HG03039 (cell line): ENCODE results near the gene CTTNBP2.

Source experiments
- ATAC-seq: cut with Tn5 transposase; IDR thresholded peaks from one replicate; pipeline ENCODE4 v1.9.1; 2021; ENCODE audit warnings: mild to moderate bottlenecking, moderate library complexity; ENCODE audit not compliant: unreplicated experiment

Gene CTTNBP2

GRCh38 chr7:117829450-117830117 lies 43.7 kb downstream of the CTTNBP2 start:
- no peak for ATAC-seq

DNA sequence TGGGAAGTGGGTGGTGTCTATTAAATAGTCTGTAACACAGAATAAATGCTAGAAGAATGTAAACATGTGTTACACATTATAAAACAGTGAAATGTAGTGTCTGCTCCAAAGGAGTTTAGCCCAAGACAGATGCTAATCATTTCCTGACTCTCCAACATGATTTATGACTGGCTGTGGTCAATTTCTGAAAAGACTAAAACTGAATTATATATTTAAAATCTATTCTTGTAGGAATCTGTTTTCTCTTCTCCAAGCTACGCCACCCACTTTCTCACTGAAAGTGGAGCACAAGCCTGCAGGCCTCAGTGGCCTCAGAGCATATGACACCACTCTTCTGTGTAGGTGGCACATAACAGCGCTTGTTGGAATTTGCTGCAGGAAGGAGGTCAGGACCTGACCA lies 44.4 kb downstream of the CTTNBP2 start:
- ATAC-seq = no peak

DNA sequence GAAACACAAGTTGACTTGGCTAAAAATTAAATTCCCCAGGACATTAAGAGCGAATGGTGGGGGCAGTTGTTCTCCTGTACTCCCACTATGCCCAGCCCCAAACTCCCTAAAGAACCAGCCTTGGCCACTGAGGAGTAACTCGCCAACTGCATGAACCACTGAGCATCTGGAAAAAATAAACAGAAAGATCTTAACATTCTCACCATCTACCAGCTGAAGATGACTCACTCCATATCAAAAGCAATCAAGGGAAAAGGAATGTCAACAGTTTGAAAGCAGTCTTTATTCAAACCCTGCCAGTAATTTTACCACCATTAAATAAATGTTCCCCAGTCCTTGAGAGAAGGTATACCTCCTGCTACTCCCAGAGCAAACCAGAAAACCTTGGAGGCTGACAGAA lies 45.4 kb downstream of the CTTNBP2 start:
- no peak for ATAC-seq

- ATAC-seq = no peak
Observed at GRCh38 chr7:117825132-117825531, 48.1 kb downstream of the CTTNBP2 start.

DNA sequence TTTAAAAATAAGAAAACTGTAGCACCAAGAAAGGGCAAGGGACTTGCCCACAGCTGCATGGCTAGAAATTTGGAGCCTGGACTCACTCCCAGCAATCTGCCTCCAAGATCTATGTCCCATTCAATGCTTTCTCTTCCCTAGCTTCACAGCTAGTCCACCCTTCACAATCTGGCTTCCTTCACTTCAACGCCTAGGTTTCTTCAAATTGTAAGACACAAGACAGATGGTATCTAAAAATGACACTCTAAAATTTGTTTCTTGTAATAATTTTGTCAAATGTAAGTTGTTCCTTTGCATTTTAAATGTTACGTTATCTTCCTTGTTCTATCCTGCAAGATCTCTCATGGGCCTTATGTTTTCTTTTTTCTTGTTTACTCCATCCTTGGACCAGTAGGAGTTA lies 48.6 kb downstream of the CTTNBP2 start:
- ATAC-seq = no peak

- ATAC-seq = no peak
Observed at GRCh38 chr7:117819558-117819957, 53.7 kb downstream of the CTTNBP2 start.

- no peak for ATAC-seq
Observed at GRCh38 chr7:117818232-117818631, 55.0 kb downstream of the CTTNBP2 start.

DNA sequence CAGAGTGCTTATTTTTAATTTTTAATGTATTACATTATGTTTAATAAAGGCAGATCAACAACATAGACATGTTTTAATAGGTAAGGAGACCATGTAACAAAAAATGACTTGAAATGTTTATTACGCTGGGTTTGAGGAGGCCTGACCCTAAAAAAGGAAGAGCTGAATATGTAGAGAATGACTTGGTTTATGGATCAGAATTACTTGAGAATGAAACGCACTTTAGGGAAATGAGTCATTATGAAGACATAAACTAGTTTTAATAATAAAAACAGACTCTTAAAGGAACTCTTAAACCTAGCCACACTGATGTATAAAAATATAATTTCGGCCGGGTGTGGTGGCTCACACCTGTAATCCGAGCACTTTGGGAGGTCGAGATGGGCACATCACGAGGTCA lies 56.5 kb downstream of the CTTNBP2 start:
- ATAC-seq = no peak

- ATAC-seq = no peak
Observed at GRCh38 chr7:117811696-117812095, 61.5 kb downstream of the CTTNBP2 start.

- ATAC-seq = no peak
Observed at GRCh38 chr7:117810642-117811512, 62.4 kb downstream of the CTTNBP2 start.

- ATAC-seq = no peak
Observed at GRCh38 chr7:117809958-117810357, 63.3 kb downstream of the CTTNBP2 start.

GRCh38 chr7:117808910-117809705 lies 64.1 kb downstream of the CTTNBP2 start:
- ATAC-seq = no peak

DNA sequence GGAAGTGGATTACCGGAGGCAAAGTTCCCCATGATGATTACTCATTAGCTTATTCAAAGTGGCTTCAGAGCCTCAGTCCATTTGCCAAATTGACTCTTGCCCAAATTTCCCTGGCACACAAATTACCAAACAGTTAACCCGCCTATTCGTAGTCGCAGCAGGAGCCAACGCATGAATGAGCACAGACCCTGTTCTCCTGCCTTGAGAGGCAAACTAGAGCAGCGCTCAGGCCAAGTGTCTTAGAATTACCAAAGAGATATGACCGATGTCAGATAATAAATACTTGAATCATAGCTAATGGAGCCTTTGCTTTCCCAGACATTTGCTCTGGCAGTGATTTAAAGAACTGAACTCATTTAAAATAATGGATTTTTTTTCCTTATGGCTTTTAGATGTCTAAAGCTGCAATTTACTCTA lies 64.9 kb downstream of the CTTNBP2 start:
- ATAC-seq = no peak

DNA sequence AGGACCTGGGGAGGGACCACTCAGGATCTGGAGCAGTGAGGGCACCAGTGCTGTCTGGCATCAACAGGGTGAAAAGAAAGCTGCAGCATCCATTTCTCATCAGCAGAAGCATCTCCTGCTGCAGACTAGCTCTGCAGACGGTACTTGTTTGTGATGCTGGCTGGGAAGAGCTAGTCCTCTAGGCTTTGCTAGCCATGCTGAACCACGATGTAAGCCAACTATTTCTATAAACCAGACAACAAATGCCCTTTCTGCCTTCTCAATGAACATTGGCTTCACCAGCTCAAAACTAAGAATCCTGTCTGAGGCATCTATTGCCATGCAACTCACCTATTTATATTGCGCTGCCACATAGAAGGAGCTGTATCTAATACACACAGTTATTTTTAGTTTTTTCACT lies 65.6 kb downstream of the CTTNBP2 start:
- no peak for ATAC-seq

DNA sequence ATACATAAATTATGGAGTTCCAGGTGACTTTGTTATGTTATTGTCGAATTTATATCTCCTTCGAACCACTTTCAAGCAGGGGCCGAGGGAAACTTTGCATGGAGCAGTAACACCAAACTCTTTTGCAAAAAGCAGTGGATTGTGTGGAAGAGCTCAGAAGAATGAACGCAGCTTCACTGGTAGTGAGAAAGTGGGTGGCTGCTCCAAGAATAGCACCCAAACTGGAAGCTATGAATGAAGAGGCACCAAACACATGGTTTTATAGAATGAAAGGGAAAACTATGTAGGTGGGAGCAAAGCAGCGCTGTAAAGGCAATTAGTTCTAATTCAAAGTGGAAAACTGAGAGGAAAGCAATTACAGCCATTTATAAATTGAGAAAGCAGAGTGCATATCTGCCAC lies 67.2 kb downstream of the CTTNBP2 start:
- no peak for ATAC-seq

DNA sequence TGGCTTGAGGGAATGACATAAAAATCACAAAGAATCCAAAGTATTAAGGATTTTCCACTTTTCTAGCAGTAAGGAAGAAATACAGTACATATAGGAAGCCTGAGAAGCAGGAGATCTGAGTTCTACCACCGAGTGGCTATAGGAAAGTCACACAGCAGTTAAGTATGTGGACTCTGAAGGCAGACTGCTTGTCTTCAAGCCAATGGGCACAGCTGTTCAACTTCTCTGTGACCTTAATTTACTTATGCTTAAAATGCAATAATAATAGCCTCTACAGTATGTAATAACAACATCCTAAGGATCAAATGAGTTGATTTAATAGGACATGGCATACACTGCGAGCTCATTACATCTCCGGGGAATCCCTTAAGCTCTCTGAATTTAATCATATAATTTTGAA lies 68.0 kb downstream of the CTTNBP2 start:
- no peak for ATAC-seq

DNA sequence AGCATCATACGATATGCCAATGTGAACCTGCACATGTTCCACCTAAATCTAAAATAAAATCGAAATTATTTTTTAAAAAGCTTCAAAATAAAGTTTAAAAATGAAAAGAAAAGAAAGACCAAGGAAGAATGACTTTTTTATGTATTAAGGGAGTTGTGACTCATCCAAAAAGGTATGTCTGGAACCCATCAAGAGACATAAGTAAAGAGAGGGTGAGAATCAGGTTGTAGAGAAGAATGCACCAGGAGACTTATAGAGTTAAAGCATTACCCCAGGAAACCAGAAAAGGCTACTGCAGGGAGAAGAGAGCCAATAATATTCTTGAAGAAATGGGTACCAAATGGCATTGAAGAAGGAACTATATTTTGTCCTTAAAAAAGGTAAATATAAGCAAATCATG lies 69.8 kb downstream of the CTTNBP2 start:
- no peak for ATAC-seq

DNA sequence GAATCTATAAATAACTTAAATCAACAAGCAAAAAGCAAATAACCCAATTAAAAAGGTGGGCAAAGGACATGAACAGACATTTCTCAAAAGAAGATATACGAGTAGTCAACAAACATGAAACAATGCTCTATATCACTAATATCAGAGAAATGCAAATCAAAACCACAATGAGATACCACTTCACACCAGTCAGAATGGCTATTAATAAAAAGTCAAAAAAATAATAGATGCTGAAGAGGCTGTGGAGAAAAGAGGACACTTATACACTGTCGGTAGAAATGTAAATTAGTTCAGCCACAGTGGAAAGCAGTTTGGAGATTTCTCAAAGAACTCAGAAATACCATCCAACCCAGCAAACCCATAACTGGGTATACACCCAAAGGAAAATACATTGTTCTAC lies 70.6 kb downstream of the CTTNBP2 start:
- ATAC-seq = no peak

DNA sequence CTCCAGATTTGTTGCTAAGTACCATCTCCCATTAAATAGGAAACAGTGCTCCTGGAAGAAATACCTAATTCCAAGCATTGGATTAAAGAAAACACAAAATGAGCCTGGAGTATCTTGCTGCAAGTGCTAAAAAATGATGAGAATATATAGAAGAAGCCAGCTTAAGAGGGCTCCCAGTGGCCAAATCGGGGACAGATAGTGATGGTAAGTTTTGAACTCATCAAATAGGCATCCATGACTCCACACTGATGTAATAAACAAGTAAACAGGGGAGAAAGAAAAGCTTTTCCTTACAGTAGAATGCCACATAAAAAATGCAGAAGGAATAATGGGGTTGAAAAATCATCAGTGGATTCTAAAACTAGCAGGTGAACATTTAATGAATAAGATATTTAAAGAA lies 72.4 kb downstream of the CTTNBP2 start:
- no peak for ATAC-seq

GRCh38 chr7:117800406-117800805 lies 72.8 kb downstream of the CTTNBP2 start:
- ATAC-seq = no peak

DNA sequence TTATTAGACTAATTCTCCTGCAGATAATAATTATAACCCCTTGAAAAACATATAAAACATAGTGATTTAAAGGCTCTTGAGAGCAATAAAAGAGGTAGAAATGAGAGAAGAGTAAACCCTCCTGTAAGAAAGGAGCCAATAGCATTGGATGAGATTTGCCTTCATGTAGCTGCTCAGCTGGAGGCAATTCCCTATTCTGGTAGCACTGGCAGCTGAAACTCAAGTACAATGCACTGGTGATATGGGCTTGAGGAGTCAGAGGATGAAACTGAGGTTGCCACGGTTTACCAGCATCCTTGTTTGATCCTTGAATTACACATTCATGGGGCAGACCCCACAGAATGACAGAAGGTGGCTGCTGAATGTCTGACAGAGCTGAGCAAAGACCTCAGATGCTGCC lies 76.4 kb downstream of the CTTNBP2 start:
- no peak for ATAC-seq

- no peak for ATAC-seq
Observed at GRCh38 chr7:117793976-117794375, 79.3 kb downstream of the CTTNBP2 start.
